ENCODE data around the gene FKBP2.

FKBP2 gene

GRCh38 chr11:64230985-64231365 is 9.9 kb upstream of the FKBP2 start:
- Histone ChIP-seq H3K36me3 (ENCODE audit: control insufficient read depth, insufficient read depth, low read length) (peaks cover 5% of the 10 kb centered on the region), H3K9ac (ENCODE audit: low read depth, low read length) (peak overlapping the region; percentile 73), H3K4me1 (ENCODE audit: control insufficient read depth, insufficient read depth, low read length) (no peaks in the 10 kb centered on the region), H3K27me3 (ENCODE audit: control insufficient read depth, insufficient read depth, low read length) (peaks cover 3% of the 10 kb centered on the region), H3K4me3 (ENCODE audit: low read depth, low read length) (peak overlapping the region; percentile 79), H3K9me3 (ENCODE audit: control insufficient read depth, insufficient read depth, low read length) (no peaks in the 10 kb centered on the region)

- Histone ChIP-seq H3K9me3 (ENCODE audit: control insufficient read depth, insufficient read depth, low read length) (no peaks in the 10 kb centered on the region), H3K27me3 (ENCODE audit: control insufficient read depth, insufficient read depth, low read length) (peaks cover 3% of the 10 kb centered on the region), H3K4me3 (ENCODE audit: low read depth, low read length) (no peak overlapping the region), H3K4me1 (ENCODE audit: control insufficient read depth, insufficient read depth, low read length) (no peaks in the 10 kb centered on the region), H3K9ac (ENCODE audit: low read depth, low read length) (no peak overlapping the region), H3K36me3 (ENCODE audit: control insufficient read depth, insufficient read depth, low read length) (peaks cover 5% of the 10 kb centered on the region)
Observed at GRCh38 chr11:64231546-64231945, 9.3 kb upstream of the FKBP2 start.

- Histone ChIP-seq H3K4me1 (ENCODE audit: control insufficient read depth, insufficient read depth, low read length) (no peaks in the 10 kb centered on the region), H3K36me3 (ENCODE audit: control insufficient read depth, insufficient read depth, low read length) (peaks cover 5% of the 10 kb centered on the region), H3K9ac (ENCODE audit: low read depth, low read length) (no peak overlapping the region), H3K27me3 (ENCODE audit: control insufficient read depth, insufficient read depth, low read length) (peaks cover 3% of the 10 kb centered on the region), H3K9me3 (ENCODE audit: control insufficient read depth, insufficient read depth, low read length) (no peaks in the 10 kb centered on the region), H3K4me3 (ENCODE audit: low read depth, low read length) (no peak overlapping the region)
Observed at GRCh38 chr11:64232182-64232966, 8.5 kb upstream of the FKBP2 start.

- Histone ChIP-seq H3K9ac (ENCODE audit: low read depth, low read length) (no peak overlapping the region), H3K4me1 (ENCODE audit: control insufficient read depth, insufficient read depth, low read length) (no peaks in the 10 kb centered on the region), H3K27me3 (ENCODE audit: control insufficient read depth, insufficient read depth, low read length) (peaks cover 3% of the 10 kb centered on the region), H3K36me3 (ENCODE audit: control insufficient read depth, insufficient read depth, low read length) (peaks cover 10% of the 10 kb centered on the region), H3K9me3 (ENCODE audit: control insufficient read depth, insufficient read depth, low read length) (no peaks in the 10 kb centered on the region), H3K4me3 (ENCODE audit: low read depth, low read length) (no peak overlapping the region)
Observed at GRCh38 chr11:64232967-64233315, 8.0 kb upstream of the FKBP2 start.

GRCh38 chr11:64233913-64234586 is 6.8 kb upstream of the FKBP2 start, which contains the start of gene VEGFB:
VEGFB (plus strand) TSS chr11:64234584; CDS start chr11:64234834, 250 bp downstream.
- Histone ChIP-seq H3K36me3 (ENCODE audit: control insufficient read depth, insufficient read depth, low read length) (peaks cover 12% of the 10 kb centered on the region), H3K9ac (ENCODE audit: low read depth, low read length) (peak within 1 kb of the TSS; percentile 32), H3K9me3 (ENCODE audit: control insufficient read depth, insufficient read depth, low read length) (no peaks in the 10 kb centered on the region), H3K4me1 (ENCODE audit: control insufficient read depth, insufficient read depth, low read length) (no peaks in the 10 kb centered on the region), H3K27me3 (ENCODE audit: control insufficient read depth, insufficient read depth, low read length) (peaks cover 3% of the 10 kb centered on the region), H3K4me3 (ENCODE audit: low read depth, low read length) (peak within 1 kb of the TSS; percentile 74)

GRCh38 chr11:64234647-64235379 is 6.1 kb upstream of the FKBP2 start:
- H3K4me1 ChIP-seq (ENCODE audit: control insufficient read depth, insufficient read depth, low read length): no peaks in the 10 kb centered on the region
- H3K9ac ChIP-seq (ENCODE audit: low read depth, low read length): no peak overlapping the region
- peak overlapping the region; percentile 47 for H3K4me3 ChIP-seq (ENCODE audit: low read depth, low read length)
- H3K36me3 ChIP-seq (ENCODE audit: control insufficient read depth, insufficient read depth, low read length): peaks cover 12% of the 10 kb centered on the region
- H3K9me3 ChIP-seq (ENCODE audit: control insufficient read depth, insufficient read depth, low read length): no peaks in the 10 kb centered on the region
- peaks cover 3% of the 10 kb centered on the region for H3K27me3 ChIP-seq (ENCODE audit: control insufficient read depth, insufficient read depth, low read length)

GRCh38 chr11:64235437-64236161 is 5.3 kb upstream of the FKBP2 start:
- Histone ChIP-seq H3K4me1 (ENCODE audit: control insufficient read depth, insufficient read depth, low read length) (no peaks in the 10 kb centered on the region), H3K9me3 (ENCODE audit: control insufficient read depth, insufficient read depth, low read length) (no peaks in the 10 kb centered on the region), H3K4me3 (ENCODE audit: low read depth, low read length) (peak overlapping the region; percentile 47), H3K9ac (ENCODE audit: low read depth, low read length) (no peak overlapping the region), H3K36me3 (ENCODE audit: control insufficient read depth, insufficient read depth, low read length) (peaks cover 12% of the 10 kb centered on the region), H3K27me3 (ENCODE audit: control insufficient read depth, insufficient read depth, low read length) (peaks cover 3% of the 10 kb centered on the region)

GRCh38 chr11:64237484-64237951 is 3.4 kb upstream of the FKBP2 start:
- Histone ChIP-seq H3K4me1 (ENCODE audit: control insufficient read depth, insufficient read depth, low read length) (peaks cover 2% of the 10 kb centered on the region), H3K27me3 (ENCODE audit: control insufficient read depth, insufficient read depth, low read length) (no peaks in the 10 kb centered on the region)

GRCh38 chr11:64238076-64238475 is 2.8 kb upstream of the FKBP2 start:
- no peak overlapping the region for H3K4me3 ChIP-seq (ENCODE audit: low read depth, low read length)
- no peak overlapping the region for H3K9ac ChIP-seq (ENCODE audit: low read depth, low read length)
- peaks cover 12% of the 10 kb centered on the region for H3K36me3 ChIP-seq (ENCODE audit: control insufficient read depth, insufficient read depth, low read length)
- H3K4me1 ChIP-seq (ENCODE audit: control insufficient read depth, insufficient read depth, low read length): peaks cover 4% of the 10 kb centered on the region
- no peaks in the 10 kb centered on the region for H3K27me3 ChIP-seq (ENCODE audit: control insufficient read depth, insufficient read depth, low read length)
- H3K9me3 ChIP-seq (ENCODE audit: control insufficient read depth, insufficient read depth, low read length): no peaks in the 10 kb centered on the region

More at GRCh38 chr11:64237484-64237951, 3.4 kb upstream of the FKBP2 start:
- Histone ChIP-seq H3K9ac (ENCODE audit: low read depth, low read length) (no peak overlapping the region), H3K36me3 (ENCODE audit: control insufficient read depth, insufficient read depth, low read length) (peaks cover 12% of the 10 kb centered on the region), H3K9me3 (ENCODE audit: control insufficient read depth, insufficient read depth, low read length) (no peaks in the 10 kb centered on the region), H3K4me3 (ENCODE audit: low read depth, low read length) (no peak overlapping the region)

GRCh38 chr11:64238999-64239398 is 1.9 kb upstream of the FKBP2 start:
- H3K4me3 ChIP-seq (ENCODE audit: low read depth, low read length): no peak overlapping the region
- H3K36me3 ChIP-seq (ENCODE audit: control insufficient read depth, insufficient read depth, low read length): peaks cover 18% of the 10 kb centered on the region
- peaks cover 4% of the 10 kb centered on the region for H3K4me1 ChIP-seq (ENCODE audit: control insufficient read depth, insufficient read depth, low read length)
- H3K9me3 ChIP-seq (ENCODE audit: control insufficient read depth, insufficient read depth, low read length): no peaks in the 10 kb centered on the region
- no peaks in the 10 kb centered on the region for H3K27me3 ChIP-seq (ENCODE audit: control insufficient read depth, insufficient read depth, low read length)
- H3K9ac ChIP-seq (ENCODE audit: low read depth, low read length): no peak overlapping the region
